Suprapubic skin (tissue), 3 donors: Measurements from ENCODE around the gene PSENEN.

Experiments used
- POLR2A ChIP-seq, 2 donors: fragments of 450-650 bp; IDR thresholded peaks; one replicate each; pipeline ENCODE4 v1.6.1; 2017; ENCODE audit warnings: antibody characterized with exemption in 2 of 2, mild to moderate bottlenecking in 2 of 2, moderate library complexity in 2 of 2
- TF ChIP-seq, protein P1 (sequence below), 2 donors: fragments of 200-600 bp in 1 of 2; fragments of 450-650 bp in 1 of 2; sonication (generic) in 1 of 2; IDR thresholded peaks; one replicate each; pipeline ENCODE4 v1.5.1; 2016 to 2019; ENCODE audit warnings: antibody characterized with exemption in 2 of 2, mild to moderate bottlenecking in 1 of 2, moderate library complexity in 1 of 2

DNA sequence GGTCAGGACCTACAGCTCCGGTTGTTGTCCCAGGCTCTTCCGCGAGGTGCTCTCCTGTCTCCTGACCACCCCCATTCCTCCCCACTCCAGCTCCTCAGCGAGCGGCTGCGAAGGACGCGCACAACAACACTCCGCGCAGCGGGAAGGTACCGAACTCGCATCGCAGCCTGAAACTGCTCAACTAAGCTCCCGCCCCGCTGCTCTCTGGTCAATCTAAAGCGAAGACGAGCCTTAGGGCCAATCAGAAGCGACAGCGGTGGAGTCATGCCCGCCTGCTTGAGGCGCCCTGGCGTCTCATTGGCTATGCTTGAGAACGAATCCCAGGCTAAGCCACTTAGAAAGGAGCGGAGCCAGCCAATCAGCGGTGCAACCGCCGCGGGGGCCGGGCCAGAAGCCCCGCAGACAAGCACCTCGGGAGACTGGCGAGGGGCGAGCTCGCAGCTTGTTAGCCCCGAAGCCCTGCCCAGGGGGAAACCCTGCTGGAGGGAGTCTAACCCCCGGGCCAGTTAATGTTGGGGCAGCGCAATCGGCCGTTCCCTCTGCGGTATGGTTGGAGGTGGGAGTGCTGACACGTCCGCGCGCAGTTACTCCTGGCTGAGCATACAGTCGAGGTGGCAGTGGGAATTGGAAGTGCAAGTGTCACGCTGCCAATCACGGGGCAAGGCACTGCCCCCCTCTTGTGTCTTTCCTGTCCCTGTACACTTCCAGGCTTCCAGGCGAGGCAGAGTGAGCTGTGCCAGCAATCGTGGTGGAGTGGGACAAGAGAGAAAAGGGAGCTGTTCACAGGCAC, 43.0 kb upstream of the PSENEN start:
- TF ChIP-seq, protein P1, sequence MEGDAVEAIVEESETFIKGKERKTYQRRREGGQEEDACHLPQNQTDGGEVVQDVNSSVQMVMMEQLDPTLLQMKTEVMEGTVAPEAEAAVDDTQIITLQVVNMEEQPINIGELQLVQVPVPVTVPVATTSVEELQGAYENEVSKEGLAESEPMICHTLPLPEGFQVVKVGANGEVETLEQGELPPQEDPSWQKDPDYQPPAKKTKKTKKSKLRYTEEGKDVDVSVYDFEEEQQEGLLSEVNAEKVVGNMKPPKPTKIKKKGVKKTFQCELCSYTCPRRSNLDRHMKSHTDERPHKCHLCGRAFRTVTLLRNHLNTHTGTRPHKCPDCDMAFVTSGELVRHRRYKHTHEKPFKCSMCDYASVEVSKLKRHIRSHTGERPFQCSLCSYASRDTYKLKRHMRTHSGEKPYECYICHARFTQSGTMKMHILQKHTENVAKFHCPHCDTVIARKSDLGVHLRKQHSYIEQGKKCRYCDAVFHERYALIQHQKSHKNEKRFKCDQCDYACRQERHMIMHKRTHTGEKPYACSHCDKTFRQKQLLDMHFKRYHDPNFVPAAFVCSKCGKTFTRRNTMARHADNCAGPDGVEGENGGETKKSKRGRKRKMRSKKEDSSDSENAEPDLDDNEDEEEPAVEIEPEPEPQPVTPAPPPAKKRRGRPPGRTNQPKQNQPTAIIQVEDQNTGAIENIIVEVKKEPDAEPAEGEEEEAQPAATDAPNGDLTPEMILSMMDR (IDR thresholded peaks at IDR 0.05): no peak
- TF ChIP-seq POLR2A (IDR thresholded peaks at IDR 0.05): no peak
